GM23248 (cell line): ENCODE data around the gene ELMO1. TPM values are rescaled to one million over a fixed set of nuclear protein-coding genes. Genes with fewer than 3 reads are reported as not detected.

ENCODE experiments used
- DNase-seq: peaks from one replicate; pipeline ENCODE4 v3.0.0-alpha.2; 2015
- H2AFZ ChIP-seq: fragments of 200-600 bp; sonication (generic); 2 replicates; pipeline ENCODE4 v1.6.1; 2016; ENCODE audit warnings: antibody characterized with exemption
- H3F3A ChIP-seq: fragments of 200-600 bp; sonication (generic); 2 replicates; pipeline ENCODE4 v1.6.1; 2016; ENCODE audit warnings: mild to moderate bottlenecking, antibody characterized with exemption, mixed run types; ENCODE audit not compliant: insufficient read depth
- H3K27ac ChIP-seq: fragments of 200-600 bp; sonication (generic); 2 replicates; pipeline ENCODE4 v1.5.1; 2016; ENCODE audit warnings: mild to moderate bottlenecking
- H3K27me3 ChIP-seq: fragments of 200-600 bp; sonication (generic); replicated peaks from 2 replicates; pipeline ENCODE4 v1.6.1; 2016; ENCODE audit warnings: mild to moderate bottlenecking; ENCODE audit not compliant: insufficient read depth
- H3K36me3 ChIP-seq: fragments of 200-600 bp; sonication (generic); 2 replicates; pipeline ENCODE4 v1.6.1; 2016; ENCODE audit warnings: low read depth, mild to moderate bottlenecking
- H3K4me1 ChIP-seq: fragments of 200-600 bp; sonication (generic); 2 replicates; pipeline ENCODE4 v1.6.1; 2016; ENCODE audit warnings: mild to moderate bottlenecking; ENCODE audit not compliant: insufficient read depth
- H3K4me2 ChIP-seq: fragments of 200-600 bp; sonication (generic); one replicate; pipeline ENCODE4 v1.6.1; 2016; ENCODE audit warnings: mild to moderate bottlenecking; ENCODE audit not compliant: unreplicated experiment
- H3K4me3 ChIP-seq: fragments of 200-600 bp; sonication (generic); 2 replicates; pipeline ENCODE4 v1.5.1; 2016; ENCODE audit warnings: mild to moderate bottlenecking
- H3K79me2 ChIP-seq: fragments of 200-600 bp; sonication (generic); 2 replicates; pipeline ENCODE4 v1.6.1; 2016; ENCODE audit warnings: mild to moderate bottlenecking; ENCODE audit not compliant: insufficient read depth
- H3K9ac ChIP-seq: fragments of 200-600 bp; sonication (generic); 2 replicates; pipeline ENCODE4 v1.6.1; 2016; ENCODE audit warnings: mild to moderate bottlenecking
- H3K9me2 ChIP-seq: fragments of 200-600 bp; sonication (generic); 2 replicates; pipeline ENCODE4 v1.6.1; 2016; ENCODE audit warnings: mixed run types, mild to moderate bottlenecking, moderate library complexity; ENCODE audit not compliant: insufficient read depth
- H3K9me3 ChIP-seq: fragments of 200-600 bp; sonication (generic); one replicate; pipeline ENCODE4 v1.6.1; 2017; ENCODE audit warnings: low read depth
- H4K20me1 ChIP-seq: fragments of 200-600 bp; sonication (generic); 2 replicates; pipeline ENCODE4 v1.6.0; 2016; ENCODE audit not compliant: insufficient read depth
- EZH2 ChIP-seq: fragments of 200-600 bp; sonication (generic); IDR thresholded peaks from 2 replicates; pipeline ENCODE4 v1.6.1; 2018; ENCODE audit warnings: antibody characterized with exemption, mild to moderate bottlenecking; ENCODE audit not compliant: insufficient read depth, poor library complexity, severe bottlenecking
- EZH2phosphoT487 ChIP-seq: fragments of 200-600 bp; sonication (generic); IDR thresholded peaks from 2 replicates; pipeline ENCODE4 v1.6.1; 2018; ENCODE audit warnings: antibody characterized with exemption, moderate library complexity, mild to moderate bottlenecking, low read depth; ENCODE audit not compliant: insufficient read depth
- WGBS, 2 experiments: methylation state at CpG; one replicate each; pipeline ENCODE4 v1.1.6; 2015 to 2017; ENCODE audit warnings: low lambda C conversion rate in 2 of 2, low coverage in 1 of 2; ENCODE audit errors: missing lambda C conversion rate in 2 of 2; 5-methylcytosine and 5-hydroxymethylcytosine counted together
- in situ Hi-C: fragments of 300-500 bp; cut with MboI; formaldehyde crosslinking; loops from 2 replicates; pipeline ENCODE4 v1.15.0; 2020
- polyA plus RNA-seq: library from polyadenylated mRNA; unstranded; fragments of >200 nt; fragmentation: Nextera tagmentation; extraction: Ambion mirVana; gene quantifications from 2 replicates; pipeline ENCODE4 v1.2.1, GENCODE V29; 2016
- total RNA-seq: library from RNA; depleted of rRNA; stranded (reverse); fragments of >200 nt; shearing (Covaris generic); gene quantifications from 2 replicates; pipeline ENCODE4 v1.2.3, GENCODE V29; 2014

ELMO1 gene
- total and polyA plus RNA-seq, 2 experiments from 2014 or later = not detected

GRCh38 chr7:36889182-36889581 is 559.5 kb downstream of the ELMO1 start:
- TF ChIP-seq EZH2phosphoT487 = no peak
- TF ChIP-seq EZH2 = no peak
- Histone ChIP-seq H2AFZ (no peak overlapping the region), H3K4me2 (no peak overlapping the region), H3K9me3 (no peaks in the 10 kb centered on the region), H3K79me2 (no peaks in the 10 kb centered on the region), H3K27ac (no peak overlapping the region), H3K27me3 (no peaks in the 10 kb centered on the region), H3K9me2 (no peaks in the 10 kb centered on the region), H4K20me1 (no peaks in the 10 kb centered on the region), H3K4me3 (no peak overlapping the region), H3K4me1 (no peaks in the 10 kb centered on the region), H3F3A (no peaks in the 10 kb centered on the region), H3K36me3 (no peaks in the 10 kb centered on the region), H3K9ac (no peak overlapping the region)
- no peak for DNase-seq
- in situ Hi-C loops = no loop called here
- 19 to 23% methylated on average over 1 of the region's 1 CpG for WGBS, 2 experiments

GRCh38 chr7:36887969-36888368 is 560.7 kb downstream of the ELMO1 start:
- Histone ChIP-seq H3K9me2 (no peaks in the 10 kb centered on the region), H3K79me2 (no peaks in the 10 kb centered on the region), H3F3A (no peaks in the 10 kb centered on the region), H3K27ac (no peak overlapping the region), H3K4me2 (no peak overlapping the region), H4K20me1 (no peaks in the 10 kb centered on the region), H3K9ac (no peak overlapping the region), H3K4me1 (no peaks in the 10 kb centered on the region), H3K27me3 (no peaks in the 10 kb centered on the region), H2AFZ (no peak overlapping the region), H3K4me3 (no peak overlapping the region), H3K36me3 (no peaks in the 10 kb centered on the region), H3K9me3 (no peaks in the 10 kb centered on the region)
- no peak for DNase-seq
- in situ Hi-C loops = no loop called here
- WGBS, 2 experiments = 24 to 39% methylated on average over 2 of the region's 2 CpGs
- TF ChIP-seq EZH2 = no peak
- no peak for TF ChIP-seq EZH2phosphoT487

- no peaks in the 10 kb centered on the region for H4K20me1 ChIP-seq
- H3K4me2 ChIP-seq = no peak overlapping the region
- in situ Hi-C loops = no loop called here
- H3K9me3 ChIP-seq = no peaks in the 10 kb centered on the region
- no peak overlapping the region for H3K4me3 ChIP-seq
- no peaks in the 10 kb centered on the region for H3K4me1 ChIP-seq
- H3K27ac ChIP-seq = no peak overlapping the region
- H3F3A ChIP-seq = no peaks in the 10 kb centered on the region
- no peaks in the 10 kb centered on the region for H3K9me2 ChIP-seq
- H3K79me2 ChIP-seq = no peaks in the 10 kb centered on the region
- H2AFZ ChIP-seq = no peak overlapping the region
- no peaks in the 10 kb centered on the region for H3K27me3 ChIP-seq
- no peak overlapping the region for H3K9ac ChIP-seq
- no peaks in the 10 kb centered on the region for H3K36me3 ChIP-seq
- no peak for DNase-seq
- WGBS, 2 experiments = 46 to 50% methylated on average over 9 of the region's 9 CpGs
- TF ChIP-seq EZH2 (no peak), EZH2phosphoT487 (no peak)
Measured at GRCh38 chr7:36887233-36887632, 561.4 kb downstream of the ELMO1 start.

GRCh38 chr7:36884910-36885309 is 563.8 kb downstream of the ELMO1 start:
- Histone ChIP-seq H2AFZ (no peak overlapping the region), H3K9me2 (no peaks in the 10 kb centered on the region), H3K79me2 (no peaks in the 10 kb centered on the region), H3K27me3 (no peaks in the 10 kb centered on the region), H4K20me1 (no peaks in the 10 kb centered on the region), H3K9ac (no peak overlapping the region), H3F3A (no peaks in the 10 kb centered on the region), H3K9me3 (no peaks in the 10 kb centered on the region), H3K36me3 (no peaks in the 10 kb centered on the region), H3K27ac (no peak overlapping the region), H3K4me3 (no peak overlapping the region), H3K4me2 (no peak overlapping the region), H3K4me1 (no peaks in the 10 kb centered on the region)
- TF ChIP-seq EZH2phosphoT487 (no peak), EZH2 (no peak)
- in situ Hi-C loops = no loop called here
- WGBS, 2 experiments = 8 to 9% methylated on average over 5 of the region's 5 CpGs
- DNase-seq = no peak

- Histone ChIP-seq H3K27me3 (no peaks in the 10 kb centered on the region), H3K4me3 (no peak overlapping the region), H3K9me2 (no peaks in the 10 kb centered on the region), H3K36me3 (no peaks in the 10 kb centered on the region), H4K20me1 (no peaks in the 10 kb centered on the region), H3K4me1 (no peaks in the 10 kb centered on the region), H3K9me3 (no peaks in the 10 kb centered on the region), H3K79me2 (no peaks in the 10 kb centered on the region), H3K9ac (no peak overlapping the region), H2AFZ (no peak overlapping the region), H3F3A (no peaks in the 10 kb centered on the region), H3K27ac (no peak overlapping the region), H3K4me2 (no peak overlapping the region)
- TF ChIP-seq EZH2 (no peak), EZH2phosphoT487 (no peak)
- in situ Hi-C loops = no loop called here
- DNase-seq = no peak
- 12 to 20% methylated on average over 5 of the region's 5 CpGs for WGBS, 2 experiments
Measured at GRCh38 chr7:36884351-36884750, 564.3 kb downstream of the ELMO1 start.
